Ascending aorta (tissue), 2 donors: Measurements from ENCODE around the gene ELOVL3. TPM values are rescaled to one million over a fixed set of nuclear protein-coding genes. Genes with fewer than 3 reads are reported as not detected.
"Not testable (repeated sequence)": the region's sequence is repeated elsewhere in the genome, so short reads cannot be mapped to it uniquely, and the experiment has no call there.

Experiments used
- DNase-seq, 2 donors: peaks; one replicate each; pipeline ENCODE4 v3.0.0-alpha.2; 2019; ENCODE audit warnings: low spot score in 2 of 2
- H3K27ac ChIP-seq, 2 donors: fragments of 200-600 bp; sonication (generic); one replicate each; pipeline ENCODE4 v1.5.1; 2016 to 2017; ENCODE audit warnings: mild to moderate bottlenecking in 1 of 2
- H3K27me3 ChIP-seq: fragments of 200-600 bp; sonication (generic); one replicate; pipeline ENCODE4 v1.5.1; 2017
- H3K36me3 ChIP-seq, 2 donors: fragments of 200-600 bp; sonication (generic); one replicate each; pipeline ENCODE4 v1.5.1; 2016
- H3K4me1 ChIP-seq, 2 donors: fragments of 200-600 bp; sonication (generic); one replicate each; pipeline ENCODE4 v1.5.1; 2016 to 2017; ENCODE audit warnings: mild to moderate bottlenecking in 1 of 2
- H3K4me3 ChIP-seq, 2 donors: fragments of 200-600 bp; sonication (generic); one replicate each; pipeline ENCODE4 v1.5.1; 2016 to 2017; ENCODE audit warnings: mild to moderate bottlenecking in 1 of 2
- H3K9me3 ChIP-seq, 2 donors: fragments of 200-600 bp; sonication (generic); one replicate each; pipeline ENCODE4 v1.5.1; 2016
- intact Hi-C: fragments of 100-400 bp; cut with DNase I; formaldehyde crosslinking; loops from one replicate; pipeline ENCODE4 v1.15.1; 2023
- total RNA-seq: library from RNA; depleted of rRNA; stranded (reverse); fragments of >200 nt; gene quantifications from one replicate; pipeline ENCODE4 v1.1.0, GENCODE V29; 2016
- TF ChIP-seq, protein P1 (sequence below), 3 experiments: fragments of 200-600 bp in 2 of 3; fragments of 450-650 bp in 1 of 3; sonication (generic) in 2 of 3; IDR thresholded peaks; one replicate each; pipeline ENCODE4 v1.5.1; 2016 to 2019; ENCODE audit warnings: antibody characterized with exemption in 3 of 3, mild to moderate bottlenecking in 1 of 3, moderate library complexity in 1 of 3

Gene ELOVL3
- total RNA-seq, 1 donor from 2014 or later = not detected

DNA sequence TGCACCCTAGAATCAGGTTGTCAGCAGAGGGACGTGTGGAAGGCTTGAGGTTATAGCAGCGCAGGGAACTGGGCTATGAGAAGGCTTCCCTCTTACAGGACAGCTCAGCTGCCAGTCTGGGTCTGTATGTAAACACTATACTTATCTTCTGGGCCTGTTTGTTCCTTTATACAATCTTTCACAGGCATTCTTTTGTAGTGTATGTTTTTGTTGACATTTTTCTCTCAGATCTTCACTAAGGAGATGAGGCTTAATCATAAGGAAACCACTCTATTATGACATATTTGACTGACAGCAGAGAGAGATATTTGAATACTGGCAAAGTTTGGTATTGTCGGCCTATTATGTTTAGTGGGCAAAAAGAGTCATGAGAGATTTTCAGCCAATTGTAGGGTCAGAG is 20.2 kb downstream of the ELOVL3 start:
- Histone ChIP-seq H3K4me3 (peak overlapping the region; percentile 66 to 92), H3K27me3 (no peaks in the 10 kb centered on the region), H3K9me3 (no peaks in the 10 kb centered on the region), H3K27ac (peak overlapping the region; percentile 85 to 90), H3K36me3 (no peaks in the 10 kb centered on the region), H3K4me1 (peaks cover 8 to 21% of the 10 kb centered on the region in 2 donors)
- no peak for DNase-seq
- intact Hi-C loops = no loop called here
- TF ChIP-seq, protein P1, sequence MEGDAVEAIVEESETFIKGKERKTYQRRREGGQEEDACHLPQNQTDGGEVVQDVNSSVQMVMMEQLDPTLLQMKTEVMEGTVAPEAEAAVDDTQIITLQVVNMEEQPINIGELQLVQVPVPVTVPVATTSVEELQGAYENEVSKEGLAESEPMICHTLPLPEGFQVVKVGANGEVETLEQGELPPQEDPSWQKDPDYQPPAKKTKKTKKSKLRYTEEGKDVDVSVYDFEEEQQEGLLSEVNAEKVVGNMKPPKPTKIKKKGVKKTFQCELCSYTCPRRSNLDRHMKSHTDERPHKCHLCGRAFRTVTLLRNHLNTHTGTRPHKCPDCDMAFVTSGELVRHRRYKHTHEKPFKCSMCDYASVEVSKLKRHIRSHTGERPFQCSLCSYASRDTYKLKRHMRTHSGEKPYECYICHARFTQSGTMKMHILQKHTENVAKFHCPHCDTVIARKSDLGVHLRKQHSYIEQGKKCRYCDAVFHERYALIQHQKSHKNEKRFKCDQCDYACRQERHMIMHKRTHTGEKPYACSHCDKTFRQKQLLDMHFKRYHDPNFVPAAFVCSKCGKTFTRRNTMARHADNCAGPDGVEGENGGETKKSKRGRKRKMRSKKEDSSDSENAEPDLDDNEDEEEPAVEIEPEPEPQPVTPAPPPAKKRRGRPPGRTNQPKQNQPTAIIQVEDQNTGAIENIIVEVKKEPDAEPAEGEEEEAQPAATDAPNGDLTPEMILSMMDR (IDR thresholded peaks at IDR 0.05) = no peak

DNA sequence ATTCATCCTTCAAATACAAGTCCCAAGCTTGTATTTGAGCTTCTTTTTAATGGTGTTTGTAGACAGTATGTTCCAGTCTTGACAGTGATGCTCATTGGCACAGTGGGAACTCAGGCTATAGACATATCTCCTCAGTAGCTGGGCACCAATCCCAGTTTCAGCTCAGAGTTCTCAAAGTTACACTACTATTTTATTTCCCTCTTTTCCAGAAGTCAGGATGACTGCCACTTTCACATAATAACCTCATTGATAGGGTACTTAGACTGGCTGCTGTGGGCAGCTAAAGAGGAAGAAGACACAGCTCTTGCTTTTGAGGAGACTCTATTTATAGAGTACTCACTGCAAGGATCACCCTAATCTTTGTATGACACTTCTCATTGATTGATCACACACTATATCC is 21.6 kb downstream of the ELOVL3 start:
- TF ChIP-seq, protein P1 (IDR thresholded peaks at IDR 0.05) = no peak
- intact Hi-C loops = no loop called here
- peaks cover 5 to 13% of the 10 kb centered on the region in 2 donors for H3K4me1 ChIP-seq
- peak overlapping the region in 1 of 2 donors; percentile 92 for H3K4me3 ChIP-seq
- H3K27ac ChIP-seq = no peak overlapping the region
- DNase-seq = no peak
- no peaks in the 10 kb centered on the region for H3K36me3 ChIP-seq
- H3K9me3 ChIP-seq = no peaks in the 10 kb centered on the region
- no peaks in the 10 kb centered on the region for H3K27me3 ChIP-seq

DNA sequence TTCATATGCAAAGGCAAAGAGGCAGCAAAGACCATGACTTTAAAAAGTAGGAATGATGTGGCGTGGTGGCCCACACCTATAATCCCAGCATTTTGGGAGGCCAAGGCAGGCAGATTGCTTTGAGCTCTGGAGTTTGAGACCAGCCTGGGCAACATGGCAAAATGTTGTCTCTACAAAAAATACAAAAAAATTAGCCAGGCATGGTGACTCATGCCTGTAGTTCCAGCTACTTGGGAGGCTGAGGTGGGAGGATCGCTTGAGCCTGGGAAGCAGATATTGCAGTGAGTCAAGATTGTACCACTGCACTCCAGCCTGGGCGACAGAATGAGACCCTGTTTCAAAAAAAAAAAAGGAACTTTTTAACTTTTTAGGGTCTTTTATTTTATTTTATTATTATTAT is 26.4 kb downstream of the ELOVL3 start:
- H3K36me3 ChIP-seq, H3K4me1 ChIP-seq, intact Hi-C loops, DNase-seq, H3K27ac ChIP-seq, H3K9me3 ChIP-seq, H3K4me3 ChIP-seq, H3K27me3 ChIP-seq: not testable (repeated sequence)

DNA sequence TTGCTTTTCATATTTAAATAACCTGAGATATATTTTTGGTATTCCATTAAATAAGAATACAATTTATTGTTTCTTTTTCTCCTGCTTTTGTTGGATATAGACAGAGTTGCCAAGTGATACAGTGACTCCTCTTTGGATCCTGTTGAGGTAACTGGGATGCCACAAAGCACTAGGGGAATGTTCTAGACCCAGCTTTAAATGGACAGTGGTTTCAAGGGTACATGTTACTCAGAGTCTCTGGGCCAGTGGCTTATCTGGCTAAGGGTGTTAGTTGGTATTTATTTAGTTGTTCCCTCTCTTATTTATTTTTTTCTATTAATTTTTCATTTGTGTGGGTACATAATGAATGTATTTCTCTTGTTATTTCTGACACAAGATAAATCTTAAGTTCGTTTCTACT is 28.3 kb downstream of the ELOVL3 start:
- no peak for DNase-seq
- no peaks in the 10 kb centered on the region for H3K9me3 ChIP-seq
- no peak overlapping the region for H3K4me3 ChIP-seq
- H3K27me3 ChIP-seq = no peaks in the 10 kb centered on the region
- H3K4me1 ChIP-seq = no peaks in the 10 kb centered on the region
- TF ChIP-seq, protein P1 (IDR thresholded peaks at IDR 0.05) = no peak
- H3K36me3 ChIP-seq = peaks cover 3% of the 10 kb centered on the region in 2 donors
- H3K27ac ChIP-seq = no peak overlapping the region
- intact Hi-C loops = no loop called here

DNA sequence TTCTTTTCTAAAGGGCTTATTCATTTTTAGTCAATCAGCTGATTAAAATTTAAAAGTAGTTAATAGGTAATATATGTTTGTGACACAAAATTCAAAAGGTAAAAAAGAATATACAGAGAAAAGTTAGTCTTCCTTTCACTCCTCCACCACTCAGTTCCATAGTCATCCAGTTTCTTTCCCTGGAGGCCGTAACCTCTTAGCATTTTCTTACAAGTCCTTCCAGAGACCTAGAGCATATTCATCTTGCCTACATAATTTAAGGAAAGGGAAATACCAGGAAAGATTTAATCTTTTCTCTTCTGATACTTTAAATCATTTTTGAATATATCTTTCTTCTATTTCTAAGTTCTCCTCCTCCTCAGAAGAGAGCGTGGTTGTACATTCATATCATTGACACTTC is 29.3 kb downstream of the ELOVL3 start:
- H3K4me3 ChIP-seq = no peak overlapping the region
- no peak for DNase-seq
- H3K4me1 ChIP-seq = no peaks in the 10 kb centered on the region
- intact Hi-C loops = no loop called here
- H3K9me3 ChIP-seq = no peaks in the 10 kb centered on the region
- H3K36me3 ChIP-seq = peaks cover 7 to 13% of the 10 kb centered on the region in 2 donors
- TF ChIP-seq, protein P1 (IDR thresholded peaks at IDR 0.05) = no peak
- H3K27ac ChIP-seq = no peak overlapping the region
- H3K27me3 ChIP-seq = no peaks in the 10 kb centered on the region

DNA sequence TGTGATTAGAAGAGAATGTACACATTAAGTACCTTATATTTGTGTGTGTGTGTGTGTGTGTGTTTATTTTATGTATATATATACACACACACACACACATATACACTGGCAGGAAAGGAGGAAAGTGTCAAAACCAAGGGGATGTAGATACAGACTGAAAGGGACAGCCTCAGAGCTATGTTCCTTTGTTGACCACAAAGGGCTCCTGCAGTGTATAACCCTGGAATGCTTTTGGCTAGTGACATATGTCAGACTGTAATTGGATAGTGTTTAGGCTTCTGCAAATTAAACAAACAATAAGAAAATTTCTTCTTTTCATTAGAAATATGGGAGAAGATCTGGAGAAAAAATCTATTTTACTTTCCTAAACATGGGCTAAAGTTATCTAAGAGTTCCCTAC is 35.1 kb downstream of the ELOVL3 start:
- no peak for DNase-seq
- Histone ChIP-seq H3K4me1 (peaks cover 0 to 19% of the 10 kb centered on the region in 2 donors), H3K36me3 (peaks cover 21 to 23% of the 10 kb centered on the region in 2 donors), H3K27me3 (no peaks in the 10 kb centered on the region), H3K27ac (no peak overlapping the region), H3K9me3 (no peaks in the 10 kb centered on the region), H3K4me3 (no peak overlapping the region)
- intact Hi-C loops = no loop called here
- TF ChIP-seq, protein P1 (IDR thresholded peaks at IDR 0.05) = no peak
